Measurements from ENCODE around the gene GANAB. TPM values are rescaled to one million over a fixed set of nuclear protein-coding genes. Genes with fewer than 3 reads are reported as not detected.

The GANAB gene
- total and polyA plus RNA-seq, 7 donors: 34.3 to 64.6 (median 62.0) TPM

GRCh38 chr11:62607714-62608113, 38.7 kb downstream of the GANAB start:
- no peaks in the 10 kb centered on the region for H3K27me3 ChIP-seq (ENCODE audit: insufficient read depth in 3 of 3, low read length in 2 of 3)
- no peak for ATAC-seq
- 59 to 77% (median 68%) methylated on average over 4 of the region's 4 CpGs for WGBS, 3 donors
- H3K4me3 ChIP-seq: no peak overlapping the region
- no peaks in the 10 kb centered on the region for H3K9me3 ChIP-seq
- peaks cover 13% of the 10 kb centered on the region for H3K4me1 ChIP-seq
- peaks cover 0 to 37% of the 10 kb centered on the region in 2 donors for H3K36me3 ChIP-seq (ENCODE audit: insufficient read depth in 1 of 2, low read depth in 1 of 2)
- no peak overlapping the region for H3K27ac ChIP-seq
- TF ChIP-seq CTCF (IDR thresholded peaks at IDR 0.05): no peak
- DNase-seq: peak in 1 of 2 donors; percentile 36
- intact Hi-C loops (cut with DNase I): no loop called here

GRCh38 chr11:62605902-62606301, 40.5 kb downstream of the GANAB start:
- no peaks in the 10 kb centered on the region for H3K9me3 ChIP-seq
- no peak for ATAC-seq
- H3K27ac ChIP-seq: no peak overlapping the region
- 95 to 98% (median 96%) methylated on average over 15 of the region's 15 CpGs for WGBS, 3 donors
- intact Hi-C loops (cut with DNase I): no loop called here
- H3K4me3 ChIP-seq: no peak overlapping the region
- H3K27me3 ChIP-seq (ENCODE audit: insufficient read depth in 3 of 3, low read length in 2 of 3): no peaks in the 10 kb centered on the region
- DNase-seq: peak in 1 of 2 donors; percentile 46
- no peak for TF ChIP-seq CTCF (IDR thresholded peaks at IDR 0.05)
- peaks cover 8% of the 10 kb centered on the region for H3K4me1 ChIP-seq
- H3K36me3 ChIP-seq (ENCODE audit: insufficient read depth in 1 of 2, low read depth in 1 of 2): peaks cover 0 to 37% of the 10 kb centered on the region in 2 donors

GRCh38 chr11:62605467-62605866, 40.9 kb downstream of the GANAB start:
- no peaks in the 10 kb centered on the region for H3K9me3 ChIP-seq
- ATAC-seq (no peak), DNase-seq (peak in 1 of 2 donors; percentile 43)
- peaks cover 0 to 37% of the 10 kb centered on the region in 2 donors for H3K36me3 ChIP-seq (ENCODE audit: insufficient read depth in 1 of 2, low read depth in 1 of 2)
- intact Hi-C loops (cut with DNase I): no loop called here
- no peak for TF ChIP-seq CTCF (IDR thresholded peaks at IDR 0.05)
- no peak overlapping the region for H3K4me3 ChIP-seq
- H3K4me1 ChIP-seq: peaks cover 11% of the 10 kb centered on the region
- no peaks in the 10 kb centered on the region for H3K27me3 ChIP-seq (ENCODE audit: insufficient read depth in 3 of 3, low read length in 2 of 3)
- 88 to 91% (median 89%) methylated on average over 6 of the region's 6 CpGs for WGBS, 3 donors
- H3K27ac ChIP-seq: no peak overlapping the region

GRCh38 chr11:62604460-62605120, 41.8 kb downstream of the GANAB start:
- ATAC-seq: no peak
- Histone ChIP-seq H3K27ac (no peak overlapping the region), H3K4me1 (peaks cover 20% of the 10 kb centered on the region), H3K9me3 (no peaks in the 10 kb centered on the region), H3K27me3 (ENCODE audit: insufficient read depth in 3 of 3, low read length in 2 of 3) (no peaks in the 10 kb centered on the region), H3K4me3 (no peak overlapping the region), H3K36me3 (ENCODE audit: insufficient read depth in 1 of 2, low read depth in 1 of 2) (peaks cover 2 to 39% of the 10 kb centered on the region in 2 donors)
- TF ChIP-seq CTCF (IDR thresholded peaks at IDR 0.05): no peak
- intact Hi-C loops (cut with DNase I): no loop called here
- 78 to 92% (median 83%) methylated on average over 12 to 13 of the region's 13 CpGs for WGBS, 3 donors
- DNase-seq: peak in 1 of 2 donors; percentile 42
